Femur (tissue), 1 donor: ENCODE results near the gene AVEN.

Experiments used
- DNase-seq: peaks from one replicate; pipeline ENCODE4 v3.0.0-alpha.2; 2017

AVEN gene

GRCh38 chr15:33985287-33985686 is 53.7 kb downstream of the AVEN start:
- no peak for DNase-seq

DNA sequence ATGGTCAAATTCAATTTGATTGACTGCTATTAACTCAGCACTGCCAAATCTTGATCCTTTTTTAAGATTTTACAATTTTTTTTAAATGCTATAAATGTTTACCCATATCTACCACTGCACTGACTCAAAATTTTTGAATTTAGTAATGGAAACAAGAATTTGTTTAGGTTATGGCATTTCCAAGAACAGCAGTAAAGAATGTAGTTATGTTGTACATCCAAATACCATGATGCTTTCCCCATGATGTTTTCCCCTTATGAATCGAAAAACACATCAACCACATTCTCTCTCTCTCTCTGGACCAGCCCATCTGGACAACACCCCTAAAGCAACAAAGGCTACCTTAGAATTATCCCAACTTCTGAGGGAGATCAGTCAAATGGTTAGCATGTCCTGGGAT is 56.5 kb downstream of the AVEN start:
- DNase-seq: no peak

DNA sequence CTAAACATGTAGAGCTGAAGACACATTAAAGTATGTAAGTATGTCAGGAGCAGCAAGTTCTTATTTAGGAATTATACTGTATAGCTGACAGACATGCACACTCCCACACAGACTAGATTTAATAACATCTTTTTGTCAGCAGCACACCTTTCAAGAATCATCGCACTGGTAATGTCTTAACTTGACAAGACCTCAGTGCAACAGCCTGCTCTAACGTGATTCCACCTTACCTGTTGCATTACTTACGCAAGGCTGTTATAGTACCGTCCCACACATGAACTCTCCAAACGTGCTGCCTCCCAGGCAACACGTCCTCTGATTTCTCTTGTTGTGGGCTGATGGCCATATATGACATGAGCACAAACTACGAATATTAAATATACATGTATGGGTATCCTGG is 58.8 kb downstream of the AVEN start:
- DNase-seq: no peak

DNA sequence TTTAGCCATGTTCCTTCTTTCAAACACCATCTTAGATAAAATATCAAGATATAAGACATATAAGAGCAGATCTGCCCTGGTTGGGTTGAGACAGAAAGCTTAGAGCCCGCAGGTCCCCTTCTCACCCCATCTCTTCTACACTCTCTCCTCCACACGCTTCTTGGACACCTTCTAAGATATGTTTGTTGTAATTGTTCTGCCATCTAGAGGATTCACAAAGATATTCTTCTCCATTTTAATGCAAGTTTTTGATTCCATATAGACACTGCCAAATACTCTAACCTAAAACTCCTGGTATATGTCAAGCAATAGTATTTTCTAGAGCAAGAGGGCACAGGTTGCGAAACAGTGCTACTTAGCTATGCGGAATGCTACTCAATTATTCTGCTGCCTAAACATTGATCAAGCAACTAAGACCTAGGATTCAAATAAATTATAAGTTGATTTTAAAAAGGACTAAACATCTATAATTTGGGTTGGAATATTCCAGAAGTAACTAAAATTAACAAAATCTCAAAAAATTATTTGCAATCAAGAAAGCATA is 63.9 kb downstream of the AVEN start:
- no peak for DNase-seq

DNA sequence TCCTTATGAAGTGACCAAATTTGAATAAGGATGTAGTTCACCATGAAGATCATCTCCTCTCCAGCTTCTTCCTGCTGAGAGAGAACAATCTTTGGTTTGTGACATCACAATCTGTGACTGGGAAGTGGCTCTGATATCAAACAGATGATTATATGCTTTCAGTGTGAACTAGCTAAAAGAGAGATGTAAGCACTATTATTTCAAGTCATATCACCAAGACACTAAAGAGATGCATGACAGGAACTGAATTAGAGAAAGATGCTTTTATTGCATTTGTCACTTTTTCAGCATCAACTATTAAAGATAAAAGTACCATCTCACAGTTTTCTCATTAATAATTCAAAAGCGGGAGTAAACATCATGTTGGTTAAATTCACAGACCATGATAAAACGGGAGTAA is 67.2 kb downstream of the AVEN start:
- no peak for DNase-seq

DNA sequence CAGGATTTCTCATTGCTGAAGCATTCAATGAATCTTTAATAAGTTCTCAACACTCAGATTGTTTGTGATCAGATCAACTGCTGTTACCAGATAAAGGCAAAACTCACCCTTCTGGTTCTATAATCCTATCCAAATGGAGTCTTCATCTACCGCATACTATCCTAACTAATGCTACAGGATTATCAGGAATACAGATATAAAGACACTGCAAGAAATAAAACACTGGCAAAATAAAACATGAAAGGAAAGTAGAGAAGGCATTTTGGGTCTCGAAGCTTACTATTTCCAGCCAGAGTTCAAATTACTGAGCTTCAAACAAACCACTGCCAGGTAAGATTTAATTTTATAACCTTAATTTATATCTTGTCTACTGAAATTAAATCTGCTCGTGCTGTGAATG is 70.2 kb downstream of the AVEN start:
- no peak for DNase-seq

DNA sequence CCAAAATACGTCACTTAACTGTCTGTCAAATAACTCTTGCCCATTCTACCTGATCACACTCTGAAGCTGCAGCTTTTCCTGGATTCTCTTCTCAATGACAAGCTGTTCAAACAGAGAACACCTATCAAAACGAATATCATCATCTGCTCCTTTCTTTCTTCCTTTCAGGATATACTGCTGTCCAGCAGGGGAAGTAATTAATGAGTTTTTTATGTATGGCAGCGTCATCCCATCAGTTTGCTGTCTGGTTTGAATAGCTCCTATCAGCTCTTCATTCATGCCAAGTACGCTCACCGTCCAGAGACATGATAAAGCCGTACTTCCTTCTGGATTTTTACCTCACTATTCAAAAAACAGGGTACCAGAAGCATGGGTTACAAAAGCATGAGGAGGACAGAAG is 70.8 kb downstream of the AVEN start, which contains the start of gene CHRM5:
TSS of gene CHRM5 (plus strand) at position 274 of the 400 bp plus-strand sequence. CDS start 94,221 bp downstream, outside the sequence.
- DNase-seq: no peak

GRCh38 chr15:33964665-33965040 is 74.4 kb downstream of the AVEN start:
- DNase-seq: no peak

DNA sequence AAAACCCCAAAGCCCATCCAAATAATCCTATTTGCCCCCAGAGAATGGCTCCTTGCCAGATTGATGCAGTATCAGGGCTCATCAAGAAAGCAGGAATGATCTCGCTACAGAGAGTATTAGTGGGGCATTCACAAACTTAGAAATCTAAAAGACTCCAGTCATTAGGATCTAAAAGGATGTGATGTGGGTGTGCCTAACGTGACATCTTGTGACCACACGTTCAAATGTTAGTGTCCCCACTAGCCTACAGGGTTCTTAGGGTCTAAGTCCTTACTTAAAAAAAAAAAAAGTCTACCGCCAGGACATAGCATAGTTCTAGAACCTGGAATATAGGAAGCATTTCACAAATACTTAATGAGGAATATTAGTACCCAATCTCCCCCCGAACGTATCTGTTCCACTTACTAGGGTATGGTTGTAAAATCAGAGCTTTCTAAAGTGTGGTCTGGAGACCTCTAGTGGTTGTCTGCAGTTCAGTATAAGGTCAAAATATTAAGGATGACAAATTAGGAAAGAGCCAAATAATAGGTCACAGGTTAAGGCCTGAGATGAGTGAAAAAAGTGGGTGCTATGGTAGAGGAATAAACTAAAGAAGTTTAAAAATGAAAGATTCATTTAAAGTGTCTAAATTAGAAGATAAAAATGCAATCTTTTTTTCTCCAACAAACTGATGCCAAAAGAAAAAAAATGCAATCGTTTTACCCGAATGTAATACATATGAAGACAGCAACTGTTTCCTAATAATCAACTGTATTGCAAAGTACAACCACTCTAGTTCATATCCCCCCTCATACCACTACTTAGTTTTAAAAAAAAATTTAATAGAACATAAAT is 75.0 kb downstream of the AVEN start:
- DNase-seq: no peak

DNA sequence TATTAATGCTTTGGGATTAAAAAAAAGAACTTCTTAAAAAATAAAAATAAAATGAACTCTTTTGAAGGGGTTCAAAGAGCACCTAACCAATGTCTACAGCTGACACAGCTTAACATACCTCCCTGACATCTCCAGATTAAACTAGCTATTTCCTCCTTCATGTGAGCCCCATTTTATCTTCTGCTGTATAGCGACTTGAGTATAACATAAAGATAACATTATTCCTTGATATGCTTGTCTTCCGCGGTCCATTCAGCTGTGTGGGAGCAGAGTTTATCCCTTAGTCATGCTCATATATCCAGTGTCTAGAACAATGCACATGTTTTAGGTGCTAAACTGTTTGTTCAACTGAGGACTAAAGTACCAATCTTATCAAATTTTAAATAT is 78.5 kb downstream of the AVEN start:
- no peak for DNase-seq

- DNase-seq: no peak
These were observed 79.0 kb downstream of the AVEN start for GRCh38 chr15:33959844-33960548.

- DNase-seq: no peak
These were observed 82.6 kb downstream of the AVEN start for GRCh38 chr15:33956397-33956796.

GRCh38 chr15:33955945-33956344 is 83.1 kb downstream of the AVEN start:
- no peak for DNase-seq

DNA sequence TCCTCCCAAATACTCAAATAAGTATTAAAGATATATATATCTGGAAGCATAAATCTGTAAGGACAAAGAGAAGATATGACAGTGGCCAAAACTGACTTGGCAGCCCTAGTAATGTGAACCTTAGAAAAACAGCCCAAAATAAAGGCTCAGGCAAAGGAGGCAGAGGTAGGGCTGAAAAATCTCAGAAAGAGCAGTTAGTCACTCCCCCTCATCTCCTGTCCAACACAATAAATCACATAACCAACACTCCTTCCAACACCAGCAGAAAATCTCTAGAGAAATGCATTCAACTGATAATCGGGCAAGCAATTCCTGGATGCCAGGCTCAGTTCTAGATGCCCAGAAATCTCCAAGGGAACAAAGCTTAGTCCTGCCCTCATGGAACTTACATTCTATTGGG is 92.9 kb downstream of the AVEN start:
- DNase-seq: no peak

DNA sequence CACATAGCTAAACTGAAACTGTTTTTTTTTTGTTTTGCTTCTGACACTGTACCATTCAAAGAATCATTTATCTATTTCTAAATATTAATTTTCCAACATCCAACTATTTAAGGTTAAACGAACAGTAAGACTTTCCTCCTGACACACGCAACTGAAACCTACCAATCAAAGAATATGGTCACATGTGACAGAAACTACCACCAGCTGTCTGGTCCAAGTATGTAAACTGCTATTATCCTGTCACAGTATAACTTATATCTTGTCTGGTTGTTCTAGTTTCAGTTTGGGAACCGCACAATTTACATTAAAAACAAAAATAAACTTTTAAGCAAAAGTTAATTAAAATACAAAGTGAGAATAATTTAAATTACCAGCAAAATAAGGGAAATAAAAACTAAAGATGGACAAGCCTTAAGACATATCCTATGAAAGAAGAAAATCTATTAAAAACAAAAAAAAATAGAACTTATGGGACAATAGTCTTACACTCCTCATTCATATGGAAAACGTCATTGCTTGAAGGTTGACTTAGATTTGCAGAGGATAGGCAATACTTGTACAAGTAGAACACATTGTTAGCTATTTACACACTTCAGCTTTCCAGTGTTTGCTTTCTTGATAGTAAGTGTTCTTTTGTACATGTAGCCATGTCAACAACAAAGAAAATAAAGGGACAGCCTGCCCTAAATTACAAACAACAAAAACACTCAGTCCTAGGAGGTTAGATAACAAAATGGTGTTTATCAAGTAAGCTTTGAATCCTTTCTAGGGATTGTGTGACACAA is 97.5 kb downstream of the AVEN start:
- no peak for DNase-seq

GRCh38 chr15:33934921-33935320 is 104.1 kb downstream of the AVEN start:
- DNase-seq: no peak

DNA sequence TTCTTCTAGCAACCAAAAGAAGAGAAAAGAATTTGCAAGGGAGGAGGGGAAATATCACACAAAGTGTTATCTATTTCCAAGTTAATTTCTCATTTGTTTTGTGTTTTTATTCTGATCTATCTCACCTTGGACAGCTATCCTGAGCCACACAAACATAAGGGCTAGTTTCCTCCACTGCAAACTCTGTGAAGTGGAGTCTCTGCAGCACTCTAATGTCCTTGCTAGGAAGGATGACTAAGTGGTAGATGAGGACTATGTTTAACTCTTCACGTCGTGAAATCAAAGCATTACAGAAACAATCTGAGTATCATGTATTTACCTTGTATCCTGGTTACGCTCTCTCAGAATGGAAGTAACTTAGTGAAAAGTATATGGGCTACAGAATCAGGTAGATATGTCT is 104.6 kb downstream of the AVEN start:
- no peak for DNase-seq

GRCh38 chr15:33932734-33933133 is 106.3 kb downstream of the AVEN start:
- no peak for DNase-seq

- no peak for DNase-seq
These were observed 112.7 kb downstream of the AVEN start for GRCh38 chr15:33926260-33926659.

DNA sequence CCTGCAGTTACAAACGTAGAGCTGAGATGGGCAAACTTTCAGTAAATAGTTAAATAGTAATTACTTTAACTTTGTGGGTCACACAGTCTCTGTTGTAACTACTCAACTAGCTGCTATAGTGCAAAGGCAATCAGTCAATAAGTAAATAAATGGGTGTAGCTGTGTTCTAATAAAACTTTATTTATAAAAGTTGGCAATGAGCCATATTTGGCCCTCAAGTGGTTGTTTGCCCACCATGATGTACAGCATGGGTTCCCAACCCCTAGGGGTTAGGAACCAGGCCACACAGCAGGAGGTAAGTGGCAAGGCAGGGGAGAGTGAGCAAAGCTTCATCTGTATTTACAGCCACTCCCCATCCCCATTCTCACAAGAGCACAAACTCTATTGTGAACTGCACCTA is 115.6 kb downstream of the AVEN start:
- DNase-seq: no peak

DNA sequence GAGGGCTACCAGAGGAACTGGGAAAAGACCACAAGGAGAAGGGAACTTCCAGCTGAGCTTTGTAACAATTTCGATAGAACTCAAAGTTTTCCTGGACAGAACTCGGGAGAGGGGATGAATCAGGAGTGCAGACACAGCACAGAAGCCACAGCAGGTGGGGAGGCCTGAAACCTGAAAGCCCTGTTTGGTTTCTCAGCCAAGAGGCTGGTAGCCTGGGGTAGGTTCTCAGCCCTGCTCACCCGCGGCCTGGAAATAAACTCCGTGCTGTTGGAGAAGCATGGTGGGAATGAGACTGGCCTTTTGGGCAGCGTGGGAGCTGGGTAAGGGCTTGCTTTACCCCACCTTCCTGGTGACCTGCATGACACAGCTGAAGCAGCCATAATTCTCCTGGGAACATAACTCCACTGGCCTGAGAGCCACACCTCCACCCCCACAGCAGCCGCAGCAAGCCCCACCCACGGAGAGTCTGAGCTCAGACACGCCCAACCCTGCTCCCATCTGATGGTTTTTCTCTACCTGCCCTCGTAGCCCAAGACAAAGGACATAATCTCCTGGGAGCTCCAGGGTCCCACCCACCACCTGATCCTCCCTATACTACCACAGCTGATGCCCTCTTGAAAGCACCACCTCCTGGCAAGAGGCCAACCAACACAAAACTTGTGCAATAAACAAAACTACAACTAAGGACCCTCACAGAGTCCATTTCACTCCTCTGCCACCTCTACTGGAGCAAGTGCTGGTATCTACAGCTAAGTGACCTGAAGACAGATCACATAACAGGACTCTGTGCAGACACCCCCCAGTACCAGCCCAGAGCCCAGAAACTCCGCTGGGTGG is 123.2 kb downstream of the AVEN start:
- DNase-seq: no peak

DNA sequence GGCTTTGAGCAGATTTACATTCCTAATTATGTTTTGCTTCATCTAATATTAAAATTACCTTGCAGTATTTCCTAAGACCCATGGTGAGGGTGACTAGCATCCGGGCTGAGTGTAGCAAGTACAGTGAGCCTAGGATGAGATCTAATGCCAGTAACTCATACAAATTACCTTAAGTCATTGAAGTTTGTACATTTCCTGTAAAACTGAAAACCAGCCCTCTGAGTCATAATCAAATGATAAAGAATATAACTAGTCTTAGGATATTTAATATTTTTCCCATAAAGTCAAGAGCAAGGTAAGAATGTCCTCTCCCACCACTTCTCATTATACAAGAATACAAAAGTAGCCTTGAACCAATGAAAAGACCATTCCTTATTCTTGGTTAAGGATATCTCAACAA is 125.5 kb downstream of the AVEN start:
- DNase-seq: no peak
